Smooth muscle cell (in vitro differentiated cells): Measurements from ENCODE around the gene CCDC13. TPM values are rescaled to one million over a fixed set of nuclear protein-coding genes. Genes with fewer than 3 reads are reported as not detected.

Experiments
- DNase-seq: peaks from one replicate; lab custom pipeline; 2025; ENCODE audit not compliant: unreplicated experiment; lab: John Stamatoyannopoulos, UW
- H2AFZ ChIP-seq: fragments of 200-600 bp; sonication (generic); 2 replicates; pipeline ENCODE4 v1.6.0; 2016; ENCODE audit warnings: antibody characterized with exemption, low read depth, mild to moderate bottlenecking
- H3F3A ChIP-seq: fragments of 200-600 bp; sonication (generic); 2 replicates; pipeline ENCODE4 v1.6.0; 2017; ENCODE audit warnings: antibody characterized with exemption, low read depth
- H3K27ac ChIP-seq: fragments of 200-600 bp; sonication (generic); 2 replicates; pipeline ENCODE4 v1.5.1; 2016; ENCODE audit warnings: low read depth, mild to moderate bottlenecking
- H3K27me3 ChIP-seq: fragments of 200-600 bp; sonication (generic); 2 replicates; pipeline ENCODE4 v1.6.1; 2016; ENCODE audit warnings: low read depth, mild to moderate bottlenecking
- H3K36me3 ChIP-seq: fragments of 200-600 bp; sonication (generic); 2 replicates; pipeline ENCODE4 v1.5.1; 2016; ENCODE audit warnings: low read depth
- H3K4me1 ChIP-seq: fragments of 200-600 bp; sonication (generic); 2 replicates; pipeline ENCODE4 v1.5.1; 2016; ENCODE audit warnings: low read depth
- H3K4me2 ChIP-seq: fragments of 200-600 bp; sonication (generic); 2 replicates; pipeline ENCODE4 v1.6.0; 2016; ENCODE audit warnings: mild to moderate bottlenecking
- H3K4me3 ChIP-seq: fragments of 200-600 bp; sonication (generic); 2 replicates; pipeline ENCODE4 v1.5.1; 2016; ENCODE audit warnings: mild to moderate bottlenecking
- H3K79me2 ChIP-seq: fragments of 200-600 bp; sonication (generic); 2 replicates; pipeline ENCODE4 v1.6.0; 2016; ENCODE audit warnings: low read depth, mild to moderate bottlenecking
- H3K9ac ChIP-seq: fragments of 200-600 bp; sonication (generic); 2 replicates; pipeline ENCODE4 v1.6.0; 2016; ENCODE audit warnings: low read depth
- H3K9me3 ChIP-seq: fragments of 200-600 bp; sonication (generic); replicated peaks from 2 replicates; pipeline ENCODE4 v1.5.1; 2016; ENCODE audit warnings: low read depth
- H4K20me1 ChIP-seq: fragments of 200-600 bp; sonication (generic); 2 replicates; pipeline ENCODE4 v1.6.0; 2016; ENCODE audit warnings: low read depth
- WGBS: methylation state at CpG from one replicate; pipeline ENCODE4 v1.1.7; 2016; ENCODE audit warnings: low lambda C conversion rate; 5-methylcytosine and 5-hydroxymethylcytosine counted together
- polyA plus RNA-seq: library from polyadenylated mRNA; unstranded; fragments of >200 nt; fragmentation: Nextera tagmentation; extraction: Ambion mirVana; gene quantifications from 2 replicates; pipeline ENCODE4 v1.2.1, GENCODE V29; 2016
- total RNA-seq: library from RNA; depleted of rRNA; stranded (reverse); fragments of >200 nt; gene quantifications from 2 replicates; pipeline ENCODE4 v1.2.3, GENCODE V29; 2014
- TF ChIP-seq, protein P1 (sequence below): fragments of 200-600 bp; sonication (generic); IDR thresholded peaks from 2 replicates; pipeline ENCODE4 v1.5.1; 2017; ENCODE audit warnings: borderline replicate concordance, mild to moderate bottlenecking, antibody characterized with exemption; ENCODE audit not compliant: insufficient read depth, poor library complexity, severe bottlenecking

The CCDC13 gene
- total and polyA plus RNA-seq, 2 experiments from 2014 or later: not detected

DNA sequence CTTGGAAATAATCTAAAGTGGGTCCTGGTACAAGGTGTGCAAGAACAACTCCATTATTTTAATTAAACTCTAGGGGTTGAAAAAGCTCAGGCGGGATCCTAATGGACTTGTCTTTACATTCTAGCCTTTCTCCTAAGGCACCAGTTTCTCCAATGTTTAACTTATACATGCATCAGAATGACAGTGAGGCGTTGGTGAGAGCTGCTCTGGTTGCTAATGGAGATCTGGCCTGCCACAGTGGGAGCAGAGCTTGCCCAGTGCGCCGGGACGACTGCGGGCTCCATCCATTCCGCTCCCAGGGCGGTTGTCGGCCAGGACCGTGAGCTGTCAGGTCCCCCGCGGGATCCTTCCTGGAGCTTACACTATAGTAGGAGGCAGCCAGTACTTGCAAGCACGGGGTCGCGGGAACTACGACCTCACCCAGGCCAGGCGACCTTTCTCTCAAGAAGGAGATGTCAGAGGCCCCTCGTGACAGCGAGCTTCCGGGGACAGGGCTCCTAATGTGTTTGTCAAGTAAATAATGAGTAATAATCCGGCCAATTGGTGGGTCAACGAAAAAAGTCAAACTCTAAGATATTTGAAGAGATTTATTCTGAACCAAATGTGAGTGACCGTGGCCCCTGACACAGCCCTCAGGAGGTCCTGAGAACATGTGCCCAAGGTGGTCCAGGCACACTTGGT lies 32.2 kb upstream of the CCDC13 start:
- peak overlapping the region; percentile 89 for H3K9ac ChIP-seq
- H3K27ac ChIP-seq: peak overlapping the region; percentile 91

DNA sequence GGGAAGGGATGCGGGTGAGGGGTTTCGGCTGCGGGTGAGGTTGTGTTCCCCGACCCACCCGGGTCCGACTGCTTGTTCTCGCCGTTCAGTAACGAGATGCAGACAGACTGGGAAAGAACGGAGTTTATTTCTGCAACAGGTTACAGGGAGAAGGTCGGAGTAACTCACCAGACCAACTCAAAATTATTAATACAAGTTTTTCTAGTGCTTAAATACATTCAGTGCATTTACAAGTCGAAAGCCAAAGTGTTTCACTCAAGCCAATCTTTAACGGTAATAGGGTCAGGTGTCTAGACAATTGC lies 31.7 kb upstream of the CCDC13 start:
- Histone ChIP-seq H4K20me1 (peaks cover 34% of the 10 kb centered on the region), H3K4me2 (peak overlapping the region; percentile 100), H3K9me3 (no peaks in the 10 kb centered on the region), H3K36me3 (no peaks in the 10 kb centered on the region), H3F3A (peaks cover 12% of the 10 kb centered on the region), H3K4me3 (peak overlapping the region; percentile 94), H2AFZ (peak overlapping the region; percentile 99), H3K9ac (peak overlapping the region; percentile 89), H3K27ac (peak overlapping the region; percentile 91), H3K4me1 (peaks cover 34% of the 10 kb centered on the region), H3K79me2 (peaks cover 40% of the 10 kb centered on the region), H3K27me3 (no peaks in the 10 kb centered on the region)
- no peak for DNase-seq
- 1% methylated on average over 13 of the region's 13 CpGs for WGBS
- TF ChIP-seq, protein P1, sequence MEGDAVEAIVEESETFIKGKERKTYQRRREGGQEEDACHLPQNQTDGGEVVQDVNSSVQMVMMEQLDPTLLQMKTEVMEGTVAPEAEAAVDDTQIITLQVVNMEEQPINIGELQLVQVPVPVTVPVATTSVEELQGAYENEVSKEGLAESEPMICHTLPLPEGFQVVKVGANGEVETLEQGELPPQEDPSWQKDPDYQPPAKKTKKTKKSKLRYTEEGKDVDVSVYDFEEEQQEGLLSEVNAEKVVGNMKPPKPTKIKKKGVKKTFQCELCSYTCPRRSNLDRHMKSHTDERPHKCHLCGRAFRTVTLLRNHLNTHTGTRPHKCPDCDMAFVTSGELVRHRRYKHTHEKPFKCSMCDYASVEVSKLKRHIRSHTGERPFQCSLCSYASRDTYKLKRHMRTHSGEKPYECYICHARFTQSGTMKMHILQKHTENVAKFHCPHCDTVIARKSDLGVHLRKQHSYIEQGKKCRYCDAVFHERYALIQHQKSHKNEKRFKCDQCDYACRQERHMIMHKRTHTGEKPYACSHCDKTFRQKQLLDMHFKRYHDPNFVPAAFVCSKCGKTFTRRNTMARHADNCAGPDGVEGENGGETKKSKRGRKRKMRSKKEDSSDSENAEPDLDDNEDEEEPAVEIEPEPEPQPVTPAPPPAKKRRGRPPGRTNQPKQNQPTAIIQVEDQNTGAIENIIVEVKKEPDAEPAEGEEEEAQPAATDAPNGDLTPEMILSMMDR: no peak

More for the DNA sequence above, 32.2 kb upstream of the CCDC13 start:
- Histone ChIP-seq H3K36me3 (no peaks in the 10 kb centered on the region), H2AFZ (peak overlapping the region; percentile 99), H3K9me3 (no peaks in the 10 kb centered on the region), H3K79me2 (peaks cover 35% of the 10 kb centered on the region), H3K27me3 (no peaks in the 10 kb centered on the region), H3K4me2 (peak overlapping the region; percentile 100), H4K20me1 (peaks cover 29% of the 10 kb centered on the region), H3K4me3 (peak overlapping the region; percentile 94), H3K4me1 (peaks cover 34% of the 10 kb centered on the region), H3F3A (peaks cover 12% of the 10 kb centered on the region)
- TF ChIP-seq, protein P1: no peak
- 20% methylated on average over 23 of the region's 23 CpGs for WGBS
- DNase-seq: no peak

DNA sequence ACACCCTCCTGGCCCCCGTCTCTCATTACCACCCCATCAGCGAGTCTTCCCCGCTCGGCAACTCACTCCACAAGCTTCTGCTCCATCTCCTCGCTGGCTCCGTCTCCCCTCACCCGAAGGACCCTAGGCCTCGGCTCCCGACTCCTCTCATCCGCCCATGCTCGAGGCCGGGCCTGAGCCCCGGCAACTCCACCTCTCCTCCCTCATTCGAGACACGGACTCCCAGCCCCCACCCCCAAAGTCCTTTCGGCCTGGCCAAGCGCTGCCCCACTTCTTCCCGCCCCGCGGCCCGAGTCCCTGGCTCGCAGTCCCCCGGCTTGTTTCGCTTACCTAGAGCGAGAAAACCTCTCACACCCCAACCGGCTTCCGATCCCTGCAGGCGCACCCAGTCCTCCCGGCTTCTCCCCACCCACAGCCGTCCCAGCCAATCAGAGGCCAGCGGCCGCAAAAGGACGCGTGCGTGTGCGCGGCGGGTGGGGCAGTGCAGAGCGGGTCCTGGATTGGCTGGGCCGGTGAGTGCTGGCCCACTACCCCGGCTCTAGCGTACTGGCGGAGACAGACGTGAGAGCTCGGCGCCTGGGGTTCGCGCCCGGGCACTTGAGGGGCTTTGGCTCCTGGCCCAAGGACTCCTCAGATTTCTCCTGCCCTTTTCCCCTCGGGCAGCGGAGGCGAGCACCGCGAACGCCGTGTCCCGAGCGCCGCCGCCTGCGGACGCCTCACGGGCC lies 31.2 kb upstream of the CCDC13 start, which contains the start of gene HIGD1A:
TSS of gene HIGD1A (minus strand) at position 385 of the 725 bp plus-strand sequence. CDS start 10,237 bp downstream, outside the sequence.
- peaks cover 12% of the 10 kb centered on the region for H3F3A ChIP-seq
- peaks cover 34% of the 10 kb centered on the region for H3K4me1 ChIP-seq
- no peaks in the 10 kb centered on the region for H3K9me3 ChIP-seq
- H2AFZ ChIP-seq: peak within 1 kb of the TSS; percentile 99
- TF ChIP-seq, protein P1: no peak
- H3K79me2 ChIP-seq: peaks cover 46% of the 10 kb centered on the region
- 1% methylated on average over 63 of the region's 63 CpGs for WGBS
- H3K36me3 ChIP-seq: no peaks in the 10 kb centered on the region
- H3K4me3 ChIP-seq: peak within 1 kb of the TSS; percentile 94
- H3K4me2 ChIP-seq: peak within 1 kb of the TSS; percentile 100
- DNase-seq: peak; percentile 74
- H3K27ac ChIP-seq: peak within 1 kb of the TSS; percentile 91
- H3K27me3 ChIP-seq: no peaks in the 10 kb centered on the region
- peak within 1 kb of the TSS; percentile 89 for H3K9ac ChIP-seq
- H4K20me1 ChIP-seq: peaks cover 40% of the 10 kb centered on the region
